CD4-positive, alpha-beta T cell treated with Interleukin-15 for 4 hours (primary cell): ENCODE measurements around the gene TXN2.
A peak's percentile ranks its signal among the peaks of the same experiment; 100 is the strongest.
"Not testable (repeated sequence)": the region's sequence is repeated elsewhere in the genome, so short reads cannot be mapped to it uniquely, and the experiment has no call there.

ENCODE experiments used
- DNase-seq: peaks from one replicate; pipeline ENCODE4 v3.0.0-alpha.2; 2020; ENCODE audit warnings: low spot score

Gene TXN2

GRCh38 chr22:36481393-36482168, at the start of gene TXN2:
TSS of gene TXN2 (minus strand) at chr22:36481640. CDS start at chr22:36480837, 803 bp downstream.
- DNase-seq = peak; percentile 95

- peak; percentile 99 for DNase-seq
Observed at GRCh38 chr22:36528795-36529751, 47.6 kb upstream of the TXN2 start, which contains the start of gene EIF3D. TSS of gene EIF3D (minus strand) at chr22:36529166. CDS start at chr22:36526121, 3,045 bp downstream.

- DNase-seq = no peak
Observed at GRCh38 chr22:36528341-36528740, 46.9 kb upstream of the TXN2 start.

GRCh38 chr22:36522662-36523061, 41.2 kb upstream of the TXN2 start:
- DNase-seq = no peak

- DNase-seq = no peak
Observed at GRCh38 chr22:36520423-36520822, 39.0 kb upstream of the TXN2 start.

- not testable (repeated sequence) for DNase-seq
Observed at GRCh38 chr22:36519906-36520305, 38.5 kb upstream of the TXN2 start.

- no peak for DNase-seq
Observed at GRCh38 chr22:36514766-36515165, 33.3 kb upstream of the TXN2 start.

GRCh38 chr22:36512991-36513390, 31.6 kb upstream of the TXN2 start:
- DNase-seq = no peak

GRCh38 chr22:36512333-36512732, 30.9 kb upstream of the TXN2 start:
- no peak for DNase-seq

GRCh38 chr22:36510966-36511881, 29.8 kb upstream of the TXN2 start:
- peak; percentile 23 for DNase-seq

- DNase-seq = no peak
Observed at GRCh38 chr22:36510384-36510783, 28.9 kb upstream of the TXN2 start.

GRCh38 chr22:36507518-36508010, 26.1 kb upstream of the TXN2 start:
- no peak for DNase-seq

GRCh38 chr22:36506637-36507517, 25.4 kb upstream of the TXN2 start, which contains the start of gene FOXRED2:
TSS of gene FOXRED2 (minus strand) at chr22:36507040. CDS start at chr22:36506422, 618 bp downstream.
- peak; percentile 88 for DNase-seq

GRCh38 chr22:36505998-36506635, 24.7 kb upstream of the TXN2 start:
- no peak for DNase-seq

GRCh38 chr22:36497910-36498665, 16.6 kb upstream of the TXN2 start:
- DNase-seq = no peak

- no peak for DNase-seq
Observed at GRCh38 chr22:36493690-36494110, 12.3 kb upstream of the TXN2 start.

GRCh38 chr22:36492109-36492508, 10.7 kb upstream of the TXN2 start:
- no peak for DNase-seq

- no peak for DNase-seq
Observed at GRCh38 chr22:36491155-36491554, 9.7 kb upstream of the TXN2 start.
